ENCODE results near the gene TEDC1.

TEDC1 gene

GRCh38 chr14:105529319-105529568 lies 38.2 kb downstream of the TEDC1 start:
- no peaks in the 10 kb centered on the region for H3K36me3 ChIP-seq
- H3K4me1 ChIP-seq (ENCODE audit: control insufficient read depth in 1 of 2, insufficient read depth in 1 of 2, low read depth in 1 of 2, low read length in 1 of 2): peaks cover 13 to 25% of the 10 kb centered on the region in 2 experiments
- H3K27me3 ChIP-seq: peaks cover 73% of the 10 kb centered on the region
- H3K27ac ChIP-seq: no peak overlapping the region
- H3K4me3 ChIP-seq (ENCODE audit: low read depth in 1 of 2, low read length in 1 of 2): no peak overlapping the region
- TF ChIP-seq, protein P1, sequence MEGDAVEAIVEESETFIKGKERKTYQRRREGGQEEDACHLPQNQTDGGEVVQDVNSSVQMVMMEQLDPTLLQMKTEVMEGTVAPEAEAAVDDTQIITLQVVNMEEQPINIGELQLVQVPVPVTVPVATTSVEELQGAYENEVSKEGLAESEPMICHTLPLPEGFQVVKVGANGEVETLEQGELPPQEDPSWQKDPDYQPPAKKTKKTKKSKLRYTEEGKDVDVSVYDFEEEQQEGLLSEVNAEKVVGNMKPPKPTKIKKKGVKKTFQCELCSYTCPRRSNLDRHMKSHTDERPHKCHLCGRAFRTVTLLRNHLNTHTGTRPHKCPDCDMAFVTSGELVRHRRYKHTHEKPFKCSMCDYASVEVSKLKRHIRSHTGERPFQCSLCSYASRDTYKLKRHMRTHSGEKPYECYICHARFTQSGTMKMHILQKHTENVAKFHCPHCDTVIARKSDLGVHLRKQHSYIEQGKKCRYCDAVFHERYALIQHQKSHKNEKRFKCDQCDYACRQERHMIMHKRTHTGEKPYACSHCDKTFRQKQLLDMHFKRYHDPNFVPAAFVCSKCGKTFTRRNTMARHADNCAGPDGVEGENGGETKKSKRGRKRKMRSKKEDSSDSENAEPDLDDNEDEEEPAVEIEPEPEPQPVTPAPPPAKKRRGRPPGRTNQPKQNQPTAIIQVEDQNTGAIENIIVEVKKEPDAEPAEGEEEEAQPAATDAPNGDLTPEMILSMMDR (IDR thresholded peaks at IDR 0.05): no peak
- H3K9me3 ChIP-seq: no peaks in the 10 kb centered on the region

DNA sequence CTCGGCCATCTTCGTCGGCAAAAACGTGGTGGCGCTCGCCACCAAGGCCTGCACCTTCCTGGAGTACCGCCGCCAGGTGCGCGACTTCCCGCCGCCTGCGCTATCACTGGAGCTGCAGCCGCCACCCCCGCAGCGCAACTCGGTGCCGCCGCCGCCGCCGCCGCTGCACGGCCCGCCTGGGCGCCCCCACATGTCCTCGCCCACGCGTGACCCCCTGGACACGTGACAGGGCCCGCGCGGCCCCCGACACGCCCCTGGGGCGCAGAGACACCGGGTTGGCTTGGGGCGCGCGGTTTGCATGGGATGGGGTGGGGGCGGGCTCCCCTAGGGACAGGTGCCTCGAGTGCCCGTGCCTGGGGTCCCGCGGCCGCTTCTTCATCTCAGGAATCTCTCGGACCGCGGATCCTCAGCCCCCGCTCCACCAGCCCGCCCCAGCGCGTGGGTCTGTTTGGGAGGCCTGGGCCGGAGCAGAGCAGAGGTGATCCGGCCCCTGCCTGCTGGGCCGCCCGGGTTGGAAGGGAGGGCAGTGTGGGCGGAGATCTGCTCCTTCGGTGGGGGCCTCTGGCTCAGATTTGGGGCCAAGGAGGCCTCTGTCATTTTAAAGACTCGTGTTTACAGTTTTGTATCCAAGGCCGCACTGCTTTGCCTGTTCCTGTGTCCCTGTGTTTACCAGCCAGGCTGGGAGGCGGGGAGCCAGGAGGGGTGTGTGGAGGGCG lies 38.7 kb downstream of the TEDC1 start:
- H3K4me3 ChIP-seq (ENCODE audit: low read depth in 1 of 2, low read length in 1 of 2): no peak overlapping the region
- H3K4me1 ChIP-seq (ENCODE audit: control insufficient read depth in 1 of 2, insufficient read depth in 1 of 2, low read depth in 1 of 2, low read length in 1 of 2): peaks cover 13 to 25% of the 10 kb centered on the region in 2 experiments
- no peaks in the 10 kb centered on the region for H3K9me3 ChIP-seq
- no peak overlapping the region for H3K27ac ChIP-seq
- TF ChIP-seq, protein P1 (IDR thresholded peaks at IDR 0.05): no peak
- peaks cover 73% of the 10 kb centered on the region for H3K27me3 ChIP-seq
- H3K36me3 ChIP-seq: no peaks in the 10 kb centered on the region

DNA sequence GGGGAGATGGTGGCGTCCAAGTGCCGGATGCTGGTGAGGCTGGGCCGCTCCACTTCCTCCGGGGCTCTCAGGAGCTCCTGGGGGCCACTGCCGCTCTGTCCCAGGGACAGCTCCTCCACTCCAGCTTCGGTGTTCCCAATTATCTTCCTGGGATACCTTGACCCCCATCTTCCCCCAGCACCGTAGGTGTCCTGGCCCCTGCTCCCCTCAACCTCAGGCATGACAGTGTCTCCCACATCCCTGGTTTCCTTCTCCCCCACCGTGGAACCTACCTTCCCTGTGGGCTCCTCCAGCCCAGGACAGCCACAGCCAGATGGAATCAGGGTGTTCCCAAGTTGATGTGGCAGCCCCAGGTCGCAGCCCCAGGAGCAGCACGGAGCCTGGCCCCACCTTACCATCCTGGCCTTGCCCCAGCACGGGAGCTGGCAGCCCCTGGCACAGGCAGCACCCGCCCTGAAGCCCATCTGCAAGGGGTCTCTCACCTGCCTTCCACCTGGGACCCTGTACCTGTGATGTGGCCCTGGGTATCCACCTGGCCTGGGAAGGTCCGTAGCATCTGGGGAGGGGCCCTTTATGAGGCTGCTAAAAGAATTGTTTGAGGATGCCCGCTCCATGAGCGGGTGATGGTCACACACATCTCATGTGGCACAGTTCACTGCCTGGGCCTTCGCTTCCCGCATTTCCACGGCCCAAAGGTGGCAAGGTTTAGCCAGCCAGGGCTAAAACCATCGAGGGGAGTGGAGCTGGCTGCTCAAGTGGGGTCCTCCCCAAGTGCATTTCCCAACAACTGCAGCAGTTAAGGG lies 39.4 kb downstream of the TEDC1 start:
- H3K27me3 ChIP-seq: peaks cover 66% of the 10 kb centered on the region
- no peaks in the 10 kb centered on the region for H3K9me3 ChIP-seq
- H3K27ac ChIP-seq: no peak overlapping the region
- TF ChIP-seq, protein P1 (IDR thresholded peaks at IDR 0.05): no peak
- no peak overlapping the region for H3K4me3 ChIP-seq (ENCODE audit: low read depth in 1 of 2, low read length in 1 of 2)
- no peaks in the 10 kb centered on the region for H3K36me3 ChIP-seq
- H3K4me1 ChIP-seq (ENCODE audit: control insufficient read depth in 1 of 2, insufficient read depth in 1 of 2, low read depth in 1 of 2, low read length in 1 of 2): peaks cover 13 to 25% of the 10 kb centered on the region in 2 experiments

DNA sequence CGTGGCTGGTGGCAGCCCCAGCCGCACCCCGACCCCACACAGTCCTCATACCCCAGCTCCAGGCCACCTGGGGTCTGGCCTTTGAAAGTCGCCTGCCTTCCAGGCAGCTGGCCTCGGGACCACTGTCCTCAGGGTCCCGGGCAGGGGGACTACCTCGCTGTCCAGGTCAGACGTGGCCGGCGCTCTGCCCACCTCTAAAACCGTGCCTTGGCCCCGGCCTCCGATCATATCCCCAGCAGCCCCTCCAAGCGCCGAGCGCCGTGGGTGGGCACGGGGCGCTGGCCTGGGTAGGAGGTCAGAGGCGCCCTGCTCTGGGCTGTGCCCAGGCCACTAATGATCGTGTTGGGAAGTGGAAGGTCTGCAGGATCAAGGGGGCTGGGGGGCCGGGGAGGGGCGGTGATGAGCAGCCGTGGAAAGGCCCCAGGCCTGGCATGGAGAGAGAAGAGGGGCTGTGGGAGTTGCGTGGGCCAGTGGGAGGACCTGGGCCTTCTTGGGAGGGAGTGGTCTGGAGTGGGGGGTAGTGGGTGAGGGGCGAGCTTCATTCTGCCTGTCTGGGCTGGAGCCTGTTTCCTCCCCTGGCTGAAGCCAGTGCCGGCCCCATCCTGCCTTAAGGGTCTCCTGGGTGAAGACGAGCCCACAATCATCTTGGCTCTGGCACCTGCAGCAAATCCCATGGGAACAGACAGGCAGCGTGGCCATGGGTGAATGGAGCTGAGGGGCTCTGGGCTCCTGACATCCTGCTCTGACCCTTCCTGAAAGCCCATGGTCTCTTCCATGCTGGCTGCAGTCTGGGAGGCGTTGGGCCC lies 40.2 kb downstream of the TEDC1 start:
- H3K9me3 ChIP-seq: no peaks in the 10 kb centered on the region
- H3K4me1 ChIP-seq (ENCODE audit: control insufficient read depth in 1 of 2, insufficient read depth in 1 of 2, low read depth in 1 of 2, low read length in 1 of 2): peaks cover 13 to 22% of the 10 kb centered on the region in 2 experiments
- no peaks in the 10 kb centered on the region for H3K36me3 ChIP-seq
- H3K27me3 ChIP-seq: peaks cover 58% of the 10 kb centered on the region
- TF ChIP-seq, protein P1 (IDR thresholded peaks at IDR 0.05): no peak
- H3K4me3 ChIP-seq (ENCODE audit: low read depth in 1 of 2, low read length in 1 of 2): no peak overlapping the region
- no peak overlapping the region for H3K27ac ChIP-seq

- TF ChIP-seq, protein P1 (IDR thresholded peaks at IDR 0.05): no peak
- Histone ChIP-seq H3K4me1 (ENCODE audit: control insufficient read depth in 1 of 2, insufficient read depth in 1 of 2, low read depth in 1 of 2, low read length in 1 of 2) (peaks cover 13 to 17% of the 10 kb centered on the region in 2 experiments), H3K4me3 (ENCODE audit: low read depth in 1 of 2, low read length in 1 of 2) (no peak overlapping the region), H3K9me3 (no peaks in the 10 kb centered on the region), H3K27ac (no peak overlapping the region), H3K27me3 (peaks cover 55% of the 10 kb centered on the region), H3K36me3 (no peaks in the 10 kb centered on the region)
Measured at GRCh38 chr14:105531894-105532623, 41.0 kb downstream of the TEDC1 start.
